NCI-H1436 (cell line): ENCODE measurements around the gene INSYN2B.
"Not testable (repeated sequence)": the region's sequence is repeated elsewhere in the genome, so short reads cannot be mapped to it uniquely, and the experiment has no call there.

Experiments used
- DNase-seq: peaks from one replicate; lab custom pipeline; 2025; lab: John Stamatoyannopoulos, UW

Gene INSYN2B

GRCh38 chr5:169848792-169849191, 131.5 kb downstream of the INSYN2B start:
- no peak for DNase-seq

- DNase-seq, result no peak
Measured at GRCh38 chr5:169848271-169848670, 132.0 kb downstream of the INSYN2B start.

GRCh38 chr5:169847519-169847918, 132.8 kb downstream of the INSYN2B start:
- no peak for DNase-seq

GRCh38 chr5:169842699-169843098, 137.6 kb downstream of the INSYN2B start:
- no peak for DNase-seq

GRCh38 chr5:169840405-169840804, 139.9 kb downstream of the INSYN2B start:
- no peak for DNase-seq

GRCh38 chr5:169838688-169839087, 141.6 kb downstream of the INSYN2B start:
- DNase-seq, result no peak

GRCh38 chr5:169837686-169838085, 142.6 kb downstream of the INSYN2B start:
- no peak for DNase-seq

- DNase-seq, result no peak
Measured at GRCh38 chr5:169836835-169837536, 143.3 kb downstream of the INSYN2B start.

GRCh38 chr5:169834540-169834939, 145.8 kb downstream of the INSYN2B start:
- not testable (repeated sequence) for DNase-seq

GRCh38 chr5:169833681-169834292, 146.5 kb downstream of the INSYN2B start:
- DNase-seq, result not testable (repeated sequence)

GRCh38 chr5:169832845-169833244, 147.4 kb downstream of the INSYN2B start:
- DNase-seq, result no peak

- no peak for DNase-seq
Measured at GRCh38 chr5:169832304-169832703, 148.0 kb downstream of the INSYN2B start.

GRCh38 chr5:169831331-169831730, 149.0 kb downstream of the INSYN2B start:
- DNase-seq, result no peak

GRCh38 chr5:169828385-169828784, 151.9 kb downstream of the INSYN2B start:
- DNase-seq, result no peak

- no peak for DNase-seq
Measured at GRCh38 chr5:169827769-169828168, 152.5 kb downstream of the INSYN2B start.

GRCh38 chr5:169826618-169827017, 153.7 kb downstream of the INSYN2B start:
- DNase-seq, result no peak

- DNase-seq, result no peak
Measured at GRCh38 chr5:169817031-169817430, 163.3 kb downstream of the INSYN2B start.

- DNase-seq, result no peak
Measured at GRCh38 chr5:169814522-169814921, 165.8 kb downstream of the INSYN2B start.
